Pancreas (tissue), 10 donors: ENCODE results near the gene SMIM12. TPM values are rescaled to one million over a fixed set of nuclear protein-coding genes. Genes with fewer than 3 reads are reported as not detected.

Experiments
- ATAC-seq, 4 donors: fragments of 200-7000 bp; cut with Tn5 transposase; one replicate each; pipeline versions ENCODE4 v1.8.0 to v1.9.1; 2020; ENCODE audit warnings: mild to moderate bottlenecking in 4 of 4, moderate library complexity in 4 of 4
- DNase-seq, 6 donors: peaks; one replicate each; pipeline ENCODE4 v3.0.0-alpha.2; 2020
- FAIRE-seq: peaks from 2 replicates; lab custom pipeline; 2012; peaks lifted over from hg19 to GRCh38; lab: Jason Lieb, UNC
- H3K27ac ChIP-seq, 4 donors: fragments of 200-600 bp; sonication (generic); 1 replicate in 3 of 4; 2 replicates in 1 of 4; pipeline versions ENCODE4 v1.5.0 to v1.8.0; 2020
- H3K27me3 ChIP-seq, 4 donors: fragments of 200-600 bp; one replicate each; pipeline ENCODE4 v1.8.0; 2021
- H3K36me3 ChIP-seq, 3 donors: fragments of 200-600 bp; sonication (generic) in 1 of 3; one replicate each; pipeline versions ENCODE4 v1.5.0 to v1.8.0; 2020 to 2021
- H3K4me1 ChIP-seq, 3 donors: fragments of 200-600 bp; one replicate each; pipeline ENCODE4 v1.8.0; 2021
- H3K4me3 ChIP-seq, 4 donors: fragments of 200-600 bp; sonication (generic) in 2 of 4; one replicate each; pipeline versions ENCODE4 v1.5.0 to v1.8.0; 2020 to 2021
- H3K9me3 ChIP-seq, 4 donors: fragments of 200-600 bp; one replicate each; pipeline ENCODE4 v1.8.0; 2021
- WGBS, 2 donors: extraction: QIAGEN DNeasy Blood & Tissue Kit; methylation state at CpG; one replicate each; pipeline ENCODE4 v1.1.7; 2013; 5-methylcytosine and 5-hydroxymethylcytosine counted together
- intact Hi-C, 3 donors: fragments of 100-400 bp; cut with DNase I; formaldehyde crosslinking; loops; one replicate each; pipeline versions ENCODE4 v1.11.1 to v1.14.2; 2022
- polyA plus RNA-seq, 2 donors: library from polyadenylated mRNA; stranded (reverse); fragments of 200-250 nt; gene quantifications; one replicate each; pipeline ENCODE4 v1.2.3, GENCODE V29; 2013
- total RNA-seq, 6 donors: library from RNA; stranded (reverse); fragmentation: NEBNext Ultra II Directional in 4 of 6; extraction: Animal tissue kit (Norgen Biotek cat#: 25700) in 4 of 6; gene quantifications; one replicate each; pipeline versions ENCODE4 v1.2.1 to v1.2.4, GENCODE V29; 2021 to 2023
- TF ChIP-seq, protein P1 (sequence below), 4 donors: fragments of 200-600 bp; sonication (generic) in 3 of 4; IDR thresholded peaks; one replicate each; pipeline versions ENCODE4 v1.5.0 to v1.8.0; 2021; ENCODE audit warnings: antibody characterized with exemption in 4 of 4
- donor health status: healthy with polysubstance abuse.
- donor health status: DM: no; HTN: no; CAD: no; lungs with moderate emphysema.
- donor health status: DM: no; HTN: no; CAD: no.
- donor health status: control.
- donor health status: control.
- donor health status: Bipolar disorder and iron deficiency.
- donor health status: DM: yes; HTN: yes; CAD: no.
- donor health status: DM: no; HTN: no; CAD: no.
- donor health status: DM: no; HTN: no; CAD: no.
- donor health status: DM: yes; HTN: yes; CAD: no.

Gene SMIM12
- total and polyA plus RNA-seq, 8 donors, result 6.2 to 18.5 (median 14.3) TPM

- intact Hi-C loops, result no loop called here
- DNase-seq, result peak in 1 of 6 donors; percentile 10
- Histone ChIP-seq H3K4me3 (no peak overlapping the region), H3K27me3 (no peaks in the 10 kb centered on the region), H3K9me3 (no peaks in the 10 kb centered on the region), H3K27ac (no peak overlapping the region), H3K36me3 (no peaks in the 10 kb centered on the region), H3K4me1 (peaks cover 0 to 10% (median 3%) of the 10 kb centered on the region in 3 donors)
- TF ChIP-seq, protein P1, sequence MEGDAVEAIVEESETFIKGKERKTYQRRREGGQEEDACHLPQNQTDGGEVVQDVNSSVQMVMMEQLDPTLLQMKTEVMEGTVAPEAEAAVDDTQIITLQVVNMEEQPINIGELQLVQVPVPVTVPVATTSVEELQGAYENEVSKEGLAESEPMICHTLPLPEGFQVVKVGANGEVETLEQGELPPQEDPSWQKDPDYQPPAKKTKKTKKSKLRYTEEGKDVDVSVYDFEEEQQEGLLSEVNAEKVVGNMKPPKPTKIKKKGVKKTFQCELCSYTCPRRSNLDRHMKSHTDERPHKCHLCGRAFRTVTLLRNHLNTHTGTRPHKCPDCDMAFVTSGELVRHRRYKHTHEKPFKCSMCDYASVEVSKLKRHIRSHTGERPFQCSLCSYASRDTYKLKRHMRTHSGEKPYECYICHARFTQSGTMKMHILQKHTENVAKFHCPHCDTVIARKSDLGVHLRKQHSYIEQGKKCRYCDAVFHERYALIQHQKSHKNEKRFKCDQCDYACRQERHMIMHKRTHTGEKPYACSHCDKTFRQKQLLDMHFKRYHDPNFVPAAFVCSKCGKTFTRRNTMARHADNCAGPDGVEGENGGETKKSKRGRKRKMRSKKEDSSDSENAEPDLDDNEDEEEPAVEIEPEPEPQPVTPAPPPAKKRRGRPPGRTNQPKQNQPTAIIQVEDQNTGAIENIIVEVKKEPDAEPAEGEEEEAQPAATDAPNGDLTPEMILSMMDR (IDR thresholded peaks at IDR 0.05), result no peak
- FAIRE-seq, result no peak
- ATAC-seq, result no peak
- 78 to 83% methylated on average over 14 of the region's 14 CpGs for WGBS, 2 donors
Observed at GRCh38 chr1:34839526-34840305, 19.8 kb downstream of the SMIM12 start.

- TF ChIP-seq, protein P1 (IDR thresholded peaks at IDR 0.05), result no peak
- Histone ChIP-seq H3K36me3 (no peaks in the 10 kb centered on the region), H3K9me3 (no peaks in the 10 kb centered on the region), H3K4me3 (no peak overlapping the region), H3K27ac (no peak overlapping the region), H3K27me3 (no peaks in the 10 kb centered on the region), H3K4me1 (no peaks in the 10 kb centered on the region)
- intact Hi-C loops, result no loop called here
- WGBS, 2 donors, result 81 to 90% methylated on average over 1 of the region's 1 CpG
- no peak for ATAC-seq
- FAIRE-seq, result no peak
- DNase-seq, result no peak
Observed at GRCh38 chr1:34833711-34834110, 25.8 kb downstream of the SMIM12 start.

DNA sequence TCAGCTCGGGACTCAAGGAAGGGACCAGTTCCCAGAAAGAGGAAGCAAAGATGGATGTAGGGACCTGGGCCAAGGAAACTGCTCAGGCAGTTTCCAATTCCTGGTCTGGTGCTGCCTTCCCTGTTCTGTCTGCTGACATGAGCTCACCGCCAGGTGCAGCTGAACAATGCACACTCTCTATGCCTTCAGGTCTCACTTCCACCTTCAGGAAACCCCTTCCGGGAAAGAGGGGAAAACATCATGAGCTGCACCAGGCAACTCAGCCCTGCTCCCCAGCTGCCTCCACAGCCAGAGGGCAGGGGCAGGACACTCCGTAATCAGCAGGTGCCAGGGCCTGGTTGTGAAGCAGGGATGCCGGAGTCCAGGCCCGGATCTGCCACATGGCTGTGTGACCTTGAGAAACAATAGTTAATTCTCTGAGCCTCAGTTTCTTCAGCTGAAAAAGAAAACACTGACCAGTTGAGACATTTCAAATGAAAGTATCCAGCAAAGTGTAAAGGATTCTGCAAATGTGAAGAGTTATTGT is 27.8 kb downstream of the SMIM12 start:
- WGBS, 2 donors, result 68 to 73% methylated on average over 6 of the region's 6 CpGs

DNA sequence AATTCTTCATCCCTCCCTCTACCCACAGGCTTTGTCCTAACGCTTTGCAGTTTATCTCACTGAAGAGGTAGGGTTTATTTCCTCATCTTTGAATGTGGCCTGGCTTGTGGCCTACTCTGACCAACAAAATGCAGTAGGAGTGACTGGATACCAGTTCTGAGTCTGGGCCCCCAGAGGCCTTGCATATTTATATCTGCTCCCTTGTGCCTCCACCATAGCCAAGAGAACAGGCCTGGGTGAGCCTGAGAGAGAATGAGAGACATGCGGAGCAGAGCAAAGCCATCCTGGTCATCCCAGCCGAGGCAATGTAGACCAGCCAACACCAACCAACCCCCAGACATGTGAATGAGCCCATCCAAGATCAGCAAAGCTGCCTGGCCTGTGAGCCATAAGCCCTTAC is 30.3 kb downstream of the SMIM12 start:
- DNase-seq (no peak), FAIRE-seq (no peak), ATAC-seq (no peak)
- 79 to 81% methylated on average over 3 of the region's 3 CpGs for WGBS, 2 donors
- Histone ChIP-seq H3K36me3 (no peaks in the 10 kb centered on the region), H3K27me3 (no peaks in the 10 kb centered on the region), H3K27ac (no peak overlapping the region), H3K9me3 (no peaks in the 10 kb centered on the region), H3K4me1 (peaks cover 16 to 21% (median 17%) of the 10 kb centered on the region in 3 donors), H3K4me3 (no peak overlapping the region)
- TF ChIP-seq, protein P1 (IDR thresholded peaks at IDR 0.05), result no peak
- intact Hi-C loops, result no loop called here

More for the DNA sequence above, 27.8 kb downstream of the SMIM12 start:
- H3K27ac ChIP-seq, result no peak overlapping the region
- no peak overlapping the region for H3K4me3 ChIP-seq
- intact Hi-C loops, result no loop called here
- DNase-seq (no peak), FAIRE-seq (no peak), ATAC-seq (no peak)
- H3K4me1 ChIP-seq, result peaks cover 0 to 7% (median 4%) of the 10 kb centered on the region in 3 donors
- H3K9me3 ChIP-seq, result no peaks in the 10 kb centered on the region
- no peaks in the 10 kb centered on the region for H3K27me3 ChIP-seq
- TF ChIP-seq, protein P1 (IDR thresholded peaks at IDR 0.05), result no peak
- no peaks in the 10 kb centered on the region for H3K36me3 ChIP-seq

DNA sequence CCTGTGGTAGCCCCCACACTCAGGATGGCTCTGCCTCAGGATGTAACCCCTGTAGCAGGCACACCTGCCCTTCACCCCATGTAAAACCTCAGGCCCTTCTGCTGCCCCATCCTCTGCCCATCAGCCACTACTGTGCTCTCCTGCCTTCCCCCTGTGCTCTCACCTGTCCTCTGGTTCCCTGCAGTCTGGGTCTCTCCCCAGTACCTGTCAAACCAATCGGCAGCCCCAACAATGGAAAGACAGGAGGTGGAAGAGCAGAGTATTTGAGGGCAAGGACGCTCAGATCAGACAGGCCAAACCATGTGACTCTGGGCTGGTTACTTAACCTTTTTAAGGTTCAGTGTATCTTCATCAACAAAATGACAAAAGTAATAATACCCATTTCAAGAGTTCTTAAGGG is 30.9 kb downstream of the SMIM12 start:
- DNase-seq, result no peak
- H3K27ac ChIP-seq, result no peak overlapping the region
- H3K27me3 ChIP-seq, result no peaks in the 10 kb centered on the region
- no peaks in the 10 kb centered on the region for H3K9me3 ChIP-seq
- intact Hi-C loops, result no loop called here
- no peak overlapping the region for H3K4me3 ChIP-seq
- peaks cover 16 to 21% (median 17%) of the 10 kb centered on the region in 3 donors for H3K4me1 ChIP-seq
- TF ChIP-seq, protein P1 (IDR thresholded peaks at IDR 0.05), result no peak
- no peak for FAIRE-seq
- no peak for ATAC-seq
- H3K36me3 ChIP-seq, result no peaks in the 10 kb centered on the region
- WGBS, 2 donors, result 43 to 51% methylated on average over 2 of the region's 2 CpGs
